ENCODE data around the gene FRAT2.

The FRAT2 gene

GRCh38 chr10:97335188-97335619 is 675 bp upstream of the FRAT2 start:
- TF ChIP-seq Cebpa-rat (IDR thresholded peaks at IDR 0.05), result no peak
- Histone ChIP-seq H3K27ac (peak overlapping the region; percentile 94 to 100 (median 99)), H3K36me3 (peaks cover 2 to 37% (median 33%) of the 10 kb centered on the region in 11 experiments; a peak in 20 of 22 replicates), H3K4me1 (peaks cover 39 to 59% (median 46%) of the 10 kb centered on the region in 10 experiments), H3K4me3 (peak overlapping the region; percentile 87 to 100 (median 96)), H3K4me2 (peak overlapping the region; percentile 85 to 99 (median 93)), H3K27me3 (no peaks in the 10 kb centered on the region), H3K9ac (peak overlapping the region; percentile 89 to 100 (median 100)), H3K9me3 (replicated peaks in 1 of 11) (peaks cover 0 to 18% (median 0%) of the 10 kb centered on the region in 11 experiments; a peak in 2 of 22 replicates), H4K20me1 (peaks cover 38 to 43% (median 41%) of the 10 kb centered on the region in 11 experiments)

GRCh38 chr10:97333601-97334369 is 744 bp downstream of the FRAT2 start:
- peak overlapping the region; percentile 89 to 100 (median 100) for H3K9ac ChIP-seq
- H3K27me3 ChIP-seq, result no peaks in the 10 kb centered on the region
- H4K20me1 ChIP-seq, result peaks cover 48 to 57% (median 56%) of the 10 kb centered on the region in 11 experiments
- H3K4me1 ChIP-seq, result peaks cover 53 to 67% (median 59%) of the 10 kb centered on the region in 10 experiments
- peak overlapping the region; percentile 85 to 99 (median 93) for H3K4me2 ChIP-seq
- H3K36me3 ChIP-seq, result peaks cover 14 to 51% (median 46%) of the 10 kb centered on the region in 11 experiments
- H3K9me3 ChIP-seq (replicated peaks in 1 of 11), result peaks cover 0 to 18% (median 0%) of the 10 kb centered on the region in 11 experiments; a peak in 2 of 22 replicates
- peak overlapping the region; percentile 94 to 100 (median 99) for H3K27ac ChIP-seq
- H3K4me3 ChIP-seq, result peak overlapping the region; percentile 87 to 100 (median 96)
- no peak for TF ChIP-seq Cebpa-rat (IDR thresholded peaks at IDR 0.05)

- Histone ChIP-seq H3K27ac (peak overlapping the region; percentile 94 to 100 (median 99)), H3K36me3 (peaks cover 19 to 56% (median 51%) of the 10 kb centered on the region in 11 experiments), H4K20me1 (peaks cover 52 to 63% (median 61%) of the 10 kb centered on the region in 11 experiments), H3K4me3 (peak overlapping the region; percentile 87 to 100 (median 96)), H3K9ac (peak overlapping the region; percentile 89 to 100 (median 100)), H3K4me2 (peak overlapping the region; percentile 85 to 99 (median 93)), H3K27me3 (no peaks in the 10 kb centered on the region), H3K4me1 (peaks cover 57 to 72% (median 61%) of the 10 kb centered on the region in 10 experiments), H3K9me3 (replicated peaks in 1 of 11) (peaks cover 0 to 18% (median 0%) of the 10 kb centered on the region in 11 experiments; a peak in 2 of 22 replicates)
- no peak for TF ChIP-seq Cebpa-rat (IDR thresholded peaks at IDR 0.05)
These were observed 1.3 kb downstream of the FRAT2 start for GRCh38 chr10:97333351-97333600.

GRCh38 chr10:97332591-97333350 is 1.8 kb downstream of the FRAT2 start:
- H3K36me3 ChIP-seq, result peaks cover 19 to 61% (median 56%) of the 10 kb centered on the region in 11 experiments
- H3K27ac ChIP-seq, result peak overlapping the region; percentile 94 to 100 (median 99)
- H3K4me3 ChIP-seq, result peak overlapping the region; percentile 87 to 100 (median 96)
- H3K4me2 ChIP-seq, result peak overlapping the region; percentile 85 to 99 (median 93)
- H3K27me3 ChIP-seq, result no peaks in the 10 kb centered on the region
- H4K20me1 ChIP-seq, result peaks cover 52 to 68% (median 66%) of the 10 kb centered on the region in 11 experiments
- peak overlapping the region; percentile 89 to 100 (median 100) for H3K9ac ChIP-seq
- peaks cover 57 to 75% (median 63%) of the 10 kb centered on the region in 10 experiments for H3K4me1 ChIP-seq
- H3K9me3 ChIP-seq (replicated peaks in 1 of 11), result peaks cover 0 to 18% (median 0%) of the 10 kb centered on the region in 11 experiments; a peak in 2 of 22 replicates
- TF ChIP-seq Cebpa-rat (IDR thresholded peaks at IDR 0.05), result no peak

- H3K4me1 ChIP-seq, result peaks cover 44 to 66% (median 59%) of the 10 kb centered on the region in 10 experiments
- H3K4me3 ChIP-seq, result peak overlapping the region; percentile 87 to 100 (median 96)
- peaks cover 0 to 18% (median 0%) of the 10 kb centered on the region in 11 experiments; a peak in 2 of 22 replicates for H3K9me3 ChIP-seq (replicated peaks in 1 of 11)
- peak overlapping the region; percentile 89 to 100 (median 100) for H3K9ac ChIP-seq
- H3K36me3 ChIP-seq, result peaks cover 19 to 73% (median 60%) of the 10 kb centered on the region in 11 experiments
- peak overlapping the region; percentile 85 to 99 (median 93) for H3K4me2 ChIP-seq
- TF ChIP-seq Cebpa-rat (IDR thresholded peaks at IDR 0.05), result no peak
- H3K27me3 ChIP-seq, result no peaks in the 10 kb centered on the region
- peaks cover 52 to 83% (median 80%) of the 10 kb centered on the region in 11 experiments for H4K20me1 ChIP-seq
- H3K27ac ChIP-seq, result peak overlapping the region; percentile 94 to 100 (median 99); a peak in 21 of 22 replicates
These were observed 3.3 kb downstream of the FRAT2 start for GRCh38 chr10:97331153-97331703.

- TF ChIP-seq Cebpa-rat (IDR thresholded peaks at IDR 0.05), result no peak
- peak overlapping the region in 5 of 11 experiments; percentile 18 to 99 (median 99); a peak in 6 of 22 replicates for H3K27ac ChIP-seq
- peaks cover 19 to 76% (median 61%) of the 10 kb centered on the region in 11 experiments for H3K36me3 ChIP-seq
- H3K9ac ChIP-seq, result peak overlapping the region in 8 of 11 experiments; percentile 18 to 100 (median 98); a peak in 12 of 22 replicates
- H3K9me3 ChIP-seq (replicated peaks in 1 of 11), result peaks cover 0 to 18% (median 0%) of the 10 kb centered on the region in 11 experiments; a peak in 2 of 22 replicates
- peaks cover 31 to 68% (median 53%) of the 10 kb centered on the region in 10 experiments for H3K4me1 ChIP-seq
- peak overlapping the region; percentile 85 to 99 (median 93); a peak in 21 of 22 replicates for H3K4me2 ChIP-seq
- H3K4me3 ChIP-seq, result peak overlapping the region in 8 of 10 experiments; percentile 88 to 100 (median 97); a peak in 12 of 20 replicates
- H4K20me1 ChIP-seq, result peaks cover 52 to 98% (median 86%) of the 10 kb centered on the region in 11 experiments
- no peaks in the 10 kb centered on the region for H3K27me3 ChIP-seq
These were observed 4.8 kb downstream of the FRAT2 start for GRCh38 chr10:97329766-97330165.

- Histone ChIP-seq H3K27ac (peak overlapping the region in 5 of 11 experiments; percentile 14 to 50 (median 28); a peak in 7 of 22 replicates), H3K36me3 (peaks cover 19 to 76% (median 61%) of the 10 kb centered on the region in 11 experiments), H3K9me3 (replicated peaks in 1 of 11) (peaks cover 0 to 18% (median 0%) of the 10 kb centered on the region in 11 experiments; a peak in 2 of 22 replicates), H4K20me1 (peaks cover 47 to 100% (median 84%) of the 10 kb centered on the region in 11 experiments), H3K9ac (peak overlapping the region in 6 of 11 experiments; percentile 6 to 99 (median 98); a peak in 7 of 22 replicates), H3K4me2 (peak overlapping the region in 8 of 11 experiments; percentile 9 to 99 (median 92); a peak in 14 of 22 replicates), H3K27me3 (no peaks in the 10 kb centered on the region), H3K4me3 (peak overlapping the region in 6 of 10 experiments; percentile 7 to 100 (median 92); a peak in 9 of 20 replicates), H3K4me1 (peaks cover 31 to 77% (median 54%) of the 10 kb centered on the region in 10 experiments)
- TF ChIP-seq Cebpa-rat (IDR thresholded peaks at IDR 0.05), result no peak
These were observed 5.7 kb downstream of the FRAT2 start for GRCh38 chr10:97328646-97329453.
